DMS 273 treated with DMSO at 0.1 percent for 48 hours (cell line): Measurements from ENCODE around the gene TNPO1.
"Not testable (repeated sequence)": the region's sequence is repeated elsewhere in the genome, so short reads cannot be mapped to it uniquely, and the experiment has no call there.

Experiments
- DNase-seq: peaks from one replicate; lab custom pipeline; 2025; lab: John Stamatoyannopoulos, UW

The TNPO1 gene

DNA sequence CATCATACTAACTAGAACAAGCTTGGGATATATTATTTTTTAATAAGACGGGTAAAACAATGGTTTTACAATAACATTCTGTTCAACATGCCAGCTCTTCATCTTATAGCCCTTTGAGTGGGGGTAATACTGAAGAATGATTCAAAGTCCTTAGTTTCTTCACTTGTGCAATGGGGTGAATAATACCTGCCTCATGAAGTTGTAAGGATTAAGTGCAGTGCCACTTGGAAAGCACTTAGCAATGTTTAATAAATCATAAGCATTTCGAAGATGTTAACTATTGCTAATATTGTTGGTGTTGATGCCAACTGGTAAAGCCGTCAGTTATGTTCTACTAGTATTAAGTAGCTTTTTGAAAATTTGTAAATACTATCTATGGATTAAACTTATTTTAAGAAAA is 38.0 kb downstream of the TNPO1 start:
- no peak for DNase-seq

DNA sequence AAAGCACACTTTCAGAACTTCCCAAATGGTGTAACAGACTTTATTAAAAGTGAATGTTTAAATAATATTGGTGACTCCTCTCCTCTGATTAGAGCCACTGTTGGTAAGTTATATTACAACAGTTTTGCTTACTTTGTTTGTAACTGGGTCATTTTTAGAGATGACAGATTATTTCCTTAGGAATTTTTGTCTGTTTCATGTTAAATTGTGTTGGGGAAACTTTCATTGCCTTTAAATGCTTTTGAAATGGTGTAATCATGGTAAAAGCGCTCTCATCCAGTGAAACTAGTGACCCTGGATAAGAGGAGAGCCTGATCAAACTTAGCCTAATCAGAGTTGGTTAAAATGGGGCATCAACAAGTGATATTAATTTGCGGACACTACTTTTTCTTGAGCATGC is 39.4 kb downstream of the TNPO1 start:
- DNase-seq: no peak

- DNase-seq: no peak
These were observed 40.9 kb downstream of the TNPO1 start for GRCh38 chr5:72857396-72857795.

- no peak for DNase-seq
These were observed 42.7 kb downstream of the TNPO1 start for GRCh38 chr5:72859127-72859526.

GRCh38 chr5:72860499-72860898 is 44.0 kb downstream of the TNPO1 start:
- no peak for DNase-seq

GRCh38 chr5:72871366-72872024 is 55.0 kb downstream of the TNPO1 start:
- DNase-seq: no peak

DNA sequence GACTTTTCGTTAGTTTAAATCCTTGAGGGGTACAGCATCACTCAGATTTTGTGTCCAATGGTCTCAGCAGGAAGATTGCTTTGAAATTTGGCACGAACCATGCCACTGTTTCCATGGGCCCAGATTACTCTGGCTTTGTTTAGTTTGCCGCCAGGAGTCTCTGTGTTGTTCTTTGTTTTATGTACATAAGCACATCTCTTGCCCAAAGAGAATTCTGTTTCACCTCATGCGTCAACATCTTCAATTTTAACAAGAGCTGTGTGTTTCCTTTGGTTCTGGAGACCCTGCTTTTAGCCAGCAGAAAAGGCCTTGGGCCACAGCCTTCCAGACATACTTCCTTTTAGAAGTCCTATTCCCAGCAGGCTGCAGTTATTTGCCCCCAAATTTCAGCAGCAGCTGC is 62.4 kb downstream of the TNPO1 start:
- DNase-seq: no peak

DNA sequence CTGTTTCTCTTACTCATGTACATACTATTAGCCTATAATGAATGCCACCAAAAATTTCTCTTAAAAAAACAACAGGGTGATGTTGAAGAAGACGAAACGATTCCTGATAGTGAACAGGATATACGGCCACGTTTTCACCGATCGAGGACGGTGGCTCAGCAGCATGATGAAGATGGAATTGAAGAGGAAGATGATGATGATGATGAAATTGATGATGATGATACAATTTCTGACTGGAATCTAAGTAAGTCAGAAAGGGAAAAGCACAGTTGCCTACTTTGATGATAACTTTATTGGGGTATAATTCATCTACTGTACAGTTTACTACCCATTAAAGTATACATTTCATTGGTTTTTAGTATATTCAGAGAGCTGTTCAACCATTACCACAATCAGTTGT is 66.5 kb downstream of the TNPO1 start:
- no peak for DNase-seq

- no peak for DNase-seq
These were observed 67.4 kb downstream of the TNPO1 start for GRCh38 chr5:72883850-72884249.

GRCh38 chr5:72884892-72885291 is 68.4 kb downstream of the TNPO1 start:
- DNase-seq: no peak

DNA sequence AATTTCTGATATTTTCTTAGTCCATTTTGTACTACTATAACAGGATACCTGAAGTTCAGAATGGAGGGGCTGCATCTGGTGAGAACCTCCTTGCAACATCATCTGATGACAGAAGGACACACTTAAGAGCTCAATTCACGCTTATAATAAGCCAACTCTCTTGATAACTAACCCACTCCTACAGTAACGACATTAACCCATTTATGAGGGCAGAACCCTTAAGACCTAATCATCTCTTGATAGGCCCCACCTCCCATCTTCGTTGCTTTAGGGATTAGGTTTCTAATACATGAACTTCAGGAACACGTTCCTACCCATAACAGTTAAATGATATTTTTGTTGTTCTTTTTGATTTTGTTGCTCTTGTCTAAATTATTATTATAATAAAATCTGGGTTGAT is 69.4 kb downstream of the TNPO1 start:
- DNase-seq: no peak

DNA sequence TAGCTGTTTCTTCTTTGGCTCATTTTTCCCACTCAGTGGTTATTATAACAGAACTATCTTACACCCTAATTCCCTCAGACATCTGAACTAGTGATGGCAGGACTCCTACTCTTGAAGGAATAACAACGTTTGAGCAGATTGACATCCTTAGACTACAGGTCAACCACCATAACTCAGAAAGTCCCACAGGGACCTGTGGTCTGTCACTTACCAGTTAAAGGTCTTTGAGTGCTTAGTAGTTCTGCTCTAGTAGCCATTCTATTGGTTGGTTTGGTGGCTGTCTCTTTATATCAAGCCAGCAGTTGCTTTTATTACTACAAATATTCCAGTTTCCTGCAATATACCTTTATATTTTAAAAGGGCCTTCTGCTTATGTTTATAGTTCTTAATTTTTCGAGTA is 72.1 kb downstream of the TNPO1 start:
- no peak for DNase-seq

- no peak for DNase-seq
These were observed 72.9 kb downstream of the TNPO1 start for GRCh38 chr5:72889324-72889723.

DNA sequence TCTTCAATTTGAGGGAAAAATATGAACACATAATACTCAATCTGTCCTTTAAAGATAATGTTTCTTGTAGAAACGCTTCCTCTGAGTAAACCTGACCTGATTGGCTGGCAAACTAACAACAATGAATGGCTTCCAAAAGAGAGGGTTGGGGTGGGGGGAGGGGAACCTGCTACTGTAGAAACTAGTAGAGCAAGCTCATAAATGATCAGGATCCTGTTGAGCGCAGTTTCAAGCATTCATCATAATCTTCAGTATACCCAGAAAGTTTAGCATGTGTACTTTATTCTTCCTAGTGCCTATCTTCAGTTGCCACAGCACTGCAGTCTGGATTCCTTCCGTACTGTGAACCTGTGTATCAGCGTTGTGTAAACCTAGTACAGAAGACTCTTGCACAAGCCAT is 76.4 kb downstream of the TNPO1 start:
- no peak for DNase-seq

DNA sequence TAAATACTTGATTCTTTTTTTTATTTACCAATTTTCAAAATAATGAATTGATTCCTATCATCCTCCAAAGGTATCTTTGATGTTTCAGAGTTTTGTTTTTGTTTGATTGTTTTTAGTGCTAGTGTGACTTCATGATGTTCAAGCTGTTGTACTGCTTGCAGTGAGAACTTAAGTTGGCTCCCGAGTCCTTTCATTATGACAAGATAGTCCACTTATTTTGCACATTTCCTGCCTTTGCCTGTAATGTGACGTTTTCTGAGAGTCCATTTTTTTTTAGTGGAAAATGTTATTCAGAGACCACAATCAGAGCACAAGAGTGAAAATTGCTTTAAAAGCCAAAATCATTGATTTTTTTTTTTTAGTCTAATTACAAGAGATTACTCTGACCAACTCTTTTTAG is 79.3 kb downstream of the TNPO1 start:
- DNase-seq: no peak

DNA sequence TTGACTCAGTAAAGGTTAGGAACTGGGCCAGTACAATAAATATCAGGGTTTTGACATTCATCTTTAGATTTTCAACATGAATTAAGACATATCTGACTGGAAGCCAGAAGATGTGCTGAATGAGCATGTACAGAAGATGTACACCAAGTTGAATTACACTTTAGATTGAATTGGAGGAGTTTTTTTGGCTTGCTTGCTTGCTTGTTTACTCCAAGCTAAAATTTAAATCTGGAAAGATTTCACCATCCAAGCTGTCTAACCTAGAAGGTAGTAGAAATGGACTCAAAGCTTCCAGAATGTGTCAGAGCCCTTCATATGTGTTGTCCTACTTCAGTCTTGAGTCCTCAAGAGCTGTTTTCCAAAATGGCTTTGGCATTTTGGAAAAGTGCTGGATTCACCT is 90.3 kb downstream of the TNPO1 start:
- no peak for DNase-seq

- no peak for DNase-seq
These were observed 92.2 kb downstream of the TNPO1 start for GRCh38 chr5:72908664-72909063.

DNA sequence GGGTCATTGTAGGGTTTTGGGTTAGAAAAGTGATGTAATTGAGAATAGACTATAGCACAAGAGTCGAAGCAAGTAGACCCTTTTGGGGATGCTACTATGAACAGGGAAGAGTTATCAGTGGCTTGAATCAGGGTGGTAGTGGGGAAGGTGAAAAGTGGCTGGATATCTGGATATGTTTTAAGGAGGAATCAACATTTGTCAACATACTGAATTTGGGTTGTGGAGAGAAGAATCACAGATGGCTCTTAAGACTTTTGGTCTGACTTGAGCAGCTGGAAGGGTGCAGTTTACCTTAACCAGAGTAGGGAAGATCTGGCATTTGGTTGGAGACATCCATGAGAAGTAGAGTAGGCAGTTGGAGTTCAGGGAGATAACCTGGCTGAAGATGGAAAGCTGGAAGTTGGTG is 100.9 kb downstream of the TNPO1 start:
- DNase-seq: no peak

DNA sequence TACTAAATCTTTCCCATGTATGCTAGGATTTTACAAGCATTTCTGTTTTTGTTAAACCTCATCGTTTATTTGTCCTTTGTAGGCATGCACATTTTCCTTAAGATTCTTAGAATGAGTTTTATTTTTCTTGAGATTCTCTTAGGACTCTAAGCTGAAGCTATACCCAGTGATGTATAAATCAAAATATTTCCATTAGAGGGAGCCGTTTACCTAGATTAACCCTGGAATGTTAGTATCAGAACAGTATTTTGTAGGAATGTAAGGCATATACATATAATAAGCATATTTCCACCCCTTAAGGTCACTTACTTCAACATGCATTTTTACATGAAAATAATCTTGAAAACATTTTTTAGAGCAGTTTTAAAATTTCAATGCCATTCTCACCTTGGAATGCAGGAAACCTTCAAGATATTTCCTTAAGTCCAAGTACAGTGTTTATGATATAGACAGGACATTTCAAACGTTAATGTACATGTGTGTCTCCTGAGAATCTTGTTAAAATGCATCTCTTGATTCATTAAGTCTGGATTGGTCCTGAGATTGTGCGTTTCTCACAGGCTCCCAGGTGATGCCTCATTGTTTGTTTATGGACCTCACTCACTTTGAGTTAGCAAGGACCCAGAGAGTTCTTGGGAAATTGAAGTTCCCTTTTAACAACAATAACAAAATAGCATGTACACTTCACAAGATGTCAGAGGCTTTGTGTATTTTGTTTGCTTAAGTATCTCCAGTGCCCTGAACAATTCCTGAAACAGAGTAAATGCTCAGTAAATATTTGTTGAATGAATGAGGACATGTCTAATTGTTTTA is 104.4 kb downstream of the TNPO1 start:
- no peak for DNase-seq

- DNase-seq: no peak
These were observed 105.4 kb downstream of the TNPO1 start for GRCh38 chr5:72921886-72922285.

DNA sequence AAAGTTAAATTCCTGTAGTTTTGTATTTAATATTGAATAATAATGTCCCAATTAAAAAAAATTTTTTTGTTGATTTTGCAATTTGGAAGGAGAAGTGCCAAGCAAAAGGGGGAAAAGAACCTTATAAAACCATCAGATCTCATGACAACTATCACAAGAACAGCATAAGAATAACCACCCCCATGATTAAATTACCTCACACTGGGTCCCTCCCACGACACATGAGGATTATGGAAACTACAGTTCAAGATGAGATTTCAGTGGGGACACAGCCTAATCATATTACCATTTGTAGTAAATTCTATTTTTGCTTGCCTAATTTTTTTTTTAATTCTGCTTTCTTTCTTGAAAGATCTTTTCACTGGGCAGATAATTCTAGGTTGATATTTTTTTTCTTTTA is 106.0 kb downstream of the TNPO1 start:
- DNase-seq: no peak

GRCh38 chr5:72925336-72926010 is 109.0 kb downstream of the TNPO1 start:
- DNase-seq: no peak

GRCh38 chr5:72932686-72933085 is 116.2 kb downstream of the TNPO1 start:
- DNase-seq: not testable (repeated sequence)
